ENCODE results near the gene CRACR2B.

GRCh38 chr11:797296-798092 is 30.2 kb upstream of the CRACR2B start:
- TF ChIP-seq CTCF (IDR thresholded peaks at IDR 0.05) (no peak), POLR2A (IDR thresholded peaks at IDR 0.05) (no peak)

Data from uterus (tissue), 2 donors.